GM12878 (cell line): Measurements from ENCODE around the gene LRP5. TPM values are rescaled to one million over a fixed set of nuclear protein-coding genes. Genes with fewer than 3 reads are reported as not detected.

Experiments
- ATAC-seq: fragments of 200-7000 bp; cut with Tn5 transposase; 3 replicates; pipeline ENCODE4 v1.9.1; 2020; ENCODE audit warnings: mild to moderate bottlenecking, moderate library complexity
- BruUV-seq: library from RNA; stranded (reverse); fragments of 400-500 nt; replicated peaks from 2 replicates; lab custom pipeline; 2021; lab: Mats Ljungman, UMichigan
- CTCF ChIA-PET: fragments of 300-600 bp; sonication (Branson Sonifier 250); formaldehyde crosslinking; extraction: SDS; loops from one replicate; lab custom pipeline; 2021; ENCODE audit warnings: inconsistent platforms; lab: Yijun Ruan, JAX
- POLR2A ChIA-PET: fragments of 350-600 bp; formaldehyde crosslinking; extraction: SDS; loops from one replicate; lab custom pipeline; 2021; ENCODE audit warnings: inconsistent platforms; lab: Charles Lee
- RAD21 ChIA-PET: fragments of 300-600 bp; sonication (Branson Sonifier 250); formaldehyde crosslinking; loops from one replicate; lab custom pipeline; 2023; ENCODE audit warnings: antibody characterized with exemption; ENCODE audit not compliant: unreplicated experiment; lab: Charles Lee
- SMC1A ChIA-PET: fragments of 300-600 bp; sonication (Branson Sonifier 250); formaldehyde crosslinking; loops from one replicate; lab custom pipeline; 2023; ENCODE audit not compliant: unreplicated experiment, uncharacterized antibody; lab: Charles Lee
- DNase-seq: peaks from one replicate; pipeline ENCODE4 v3.0.0-alpha.2; 2011; ENCODE audit warnings: low read depth, low spot score
- FAIRE-seq: peaks from 3 replicates; lab custom pipeline; 2011; peaks lifted over from hg19 to GRCh38; lab: Jason Lieb, UNC
- H2AFZ ChIP-seq: 2 replicates; pipeline ENCODE4 v1.6.0; 2011; ENCODE audit warnings: low read depth, low read length, control low read depth; ENCODE audit not compliant: control insufficient read depth
- H3K27ac ChIP-seq: 2 replicates; pipeline ENCODE4 v1.5.1; 2011; ENCODE audit warnings: control low read depth; ENCODE audit not compliant: control insufficient read depth, insufficient read depth
- H3K27me3 ChIP-seq, 2 experiments: replicated peaks in 1 of 2; 2 replicates each; pipeline versions ENCODE4 v1.6.0 to v1.6.1; 2011; ENCODE audit warnings: low read length in 1 of 2; ENCODE audit not compliant: control insufficient read depth in 2 of 2, insufficient read depth in 2 of 2
- H3K36me3 ChIP-seq, 2 experiments: 2 replicates each; pipeline ENCODE4 v1.5.1; 2011; ENCODE audit warnings: low read length in 1 of 2; ENCODE audit not compliant: control insufficient read depth in 2 of 2, insufficient read depth in 2 of 2
- H3K4me1 ChIP-seq: 2 replicates; pipeline ENCODE4 v1.6.1; 2011; ENCODE audit warnings: mild to moderate bottlenecking, low read length, moderate library complexity, mixed read lengths; ENCODE audit not compliant: control insufficient read depth, insufficient read depth
- H3K4me2 ChIP-seq: 2 replicates; pipeline ENCODE4 v1.6.0; 2011; ENCODE audit warnings: control low read depth; ENCODE audit not compliant: control insufficient read depth, insufficient read depth
- H3K4me3 ChIP-seq: fragments of 200-600 bp; sonication (generic); 2 replicates; pipeline ENCODE4 v1.5.1; 2016
- H3K79me2 ChIP-seq: 2 replicates; pipeline ENCODE4 v1.6.0; 2011; ENCODE audit warnings: low read length; ENCODE audit not compliant: control insufficient read depth, insufficient read depth
- H3K9ac ChIP-seq: 2 replicates; pipeline ENCODE4 v1.8.0; 2011; ENCODE audit warnings: low read length, control low read depth, mixed read lengths; ENCODE audit not compliant: control insufficient read depth, insufficient read depth
- H3K9me3 ChIP-seq: replicated peaks from 3 replicates; pipeline ENCODE4 v1.5.1; 2011; ENCODE audit warnings: mild to moderate bottlenecking, low read length; ENCODE audit not compliant: control insufficient read depth, insufficient read depth
- H4K20me1 ChIP-seq: 2 replicates; pipeline ENCODE4 v1.6.0; 2011; ENCODE audit not compliant: control insufficient read depth, insufficient read depth
- CBX3 ChIP-seq: fragments of 200-600 bp; sonication (generic); IDR thresholded peaks from 2 replicates; pipeline ENCODE4 v1.6.1; 2016; ENCODE audit warnings: low read depth, borderline replicate concordance
- ESRRA ChIP-seq: IDR thresholded peaks from 2 replicates; pipeline ENCODE4 v1.6.1; 2012; ENCODE audit warnings: mild to moderate bottlenecking, low read length, improper control_type of control experiment
- KDM1A ChIP-seq: fragments of 200-600 bp; sonication (generic); IDR thresholded peaks from 2 replicates; pipeline ENCODE4 v1.6.1; 2016; ENCODE audit warnings: borderline replicate concordance
- MLLT1 ChIP-seq: fragments of 450-650 bp; IDR thresholded peaks from 2 replicates; pipeline ENCODE4 v1.6.1; 2016; ENCODE audit warnings: mild to moderate bottlenecking
- MYC ChIP-seq: IDR thresholded peaks from 2 replicates; pipeline ENCODE4 v1.6.1; 2011; ENCODE audit warnings: mild to moderate bottlenecking, low read length, moderate library complexity, inconsistent platforms; ENCODE audit not compliant: insufficient read depth, insufficient replicate concordance, insufficient read length, severe bottlenecking
- STAT3 ChIP-seq: IDR thresholded peaks from 2 replicates; pipeline ENCODE4 v1.6.1; 2011; ENCODE audit warnings: low read depth, low read length, improper control_type of control experiment
- USF2 ChIP-seq: IDR thresholded peaks from 2 replicates; pipeline ENCODE4 v1.6.1; 2011; ENCODE audit warnings: low read depth, low read length, improper control_type of control experiment, borderline replicate concordance
- ZBTB11 ChIP-seq: fragments of 450-650 bp; formaldehyde crosslinking; IDR thresholded peaks from 2 replicates; pipeline ENCODE4 v1.5.0; 2022; ENCODE audit warnings: mild to moderate bottlenecking, missing genetic modification characterization
- ZBTB4 ChIP-seq: fragments of 450-650 bp; formaldehyde crosslinking; IDR thresholded peaks from 2 replicates; pipeline ENCODE4 v1.4.0; 2022; ENCODE audit warnings: mild to moderate bottlenecking, moderate library complexity
- ZNF687 ChIP-seq: fragments of 450-650 bp; IDR thresholded peaks from 2 replicates; pipeline ENCODE4 v1.6.1; 2017; ENCODE audit warnings: mild to moderate bottlenecking, moderate library complexity
- WGBS: methylation state at CpG from one replicate; pipeline ENCODE4 v1.1.6; 2016; ENCODE audit warnings: low lambda C conversion rate; ENCODE audit not compliant: insufficient replicate concordance, insufficient coverage; ENCODE audit errors: missing lambda C conversion rate; 5-methylcytosine and 5-hydroxymethylcytosine counted together
- in situ Hi-C: fragments of 300-500 bp; cut with MboI; formaldehyde crosslinking; loops from 9 replicates; pipeline ENCODE4 v1.14.3; 2018; ENCODE audit warnings: mixed read lengths
- intact Hi-C: fragments of 100-400 bp; cut with micrococcal nuclease; formaldehyde crosslinking; loops from one replicate; pipeline ENCODE4 v1.14.2; 2022; ENCODE audit not compliant: unreplicated experiment
- polyA plus RNA-seq, 11 experiments: library from polyadenylated mRNA; depleted of rRNA in 4 of 11; unstranded in 6 of 11; stranded (reverse) in 5 of 11; fragments of >200 nt; fragmentation: Nextera tagmentation in 4 of 11; fragmentation: Illumina TruSeq in 1 of 11; extraction: Ambion mirVana in 4 of 11; extraction: Trizol in 1 of 11; gene quantifications; 1 replicate in 1 of 11; 2 replicates in 10 of 11; pipeline versions ENCODE4 v1.2.1 to v1.2.3, GENCODE V29; 2011 to 2016; ENCODE audit warnings: inconsistent platforms in 2 of 11, missing spikeins in 2 of 11, low read depth in 1 of 11
- total RNA-seq, 4 experiments: library from RNA; depleted of rRNA in 3 of 4; stranded (reverse); fragments of >200 nt in 3 of 4; fragmentation: Illumina TruSeq in 1 of 4; extraction: Trizol in 1 of 4; gene quantifications; 2 replicates each; pipeline versions ENCODE4 v1.2.1 to v1.2.3, GENCODE V29; 2013 to 2021

The LRP5 gene
- total and polyA plus RNA-seq, 10 of the 15 experiments (the other 5 are each of a cell fraction or from before 2014, with no cell fraction given), result 0.37 to 34.0 (median 6.6) TPM

- ATAC-seq (no peak), FAIRE-seq (no peak), DNase-seq (no peak)
- intact Hi-C loops (no loop called here), in situ Hi-C loops (no loop called here)
- Histone ChIP-seq H2AFZ (no peak overlapping the region), H3K36me3 (no peaks in the 10 kb centered on the region; a peak in 3 of 4 replicates), H4K20me1 (no peaks in the 10 kb centered on the region), H3K79me2 (peaks cover 2% of the 10 kb centered on the region), H3K4me1 (no peaks in the 10 kb centered on the region), H3K9ac (no peak overlapping the region), H3K9me3 (peaks cover 4% of the 10 kb centered on the region; the same call in 2 of the 3 replicates), H3K4me2 (no peak overlapping the region), H3K27ac (no peak overlapping the region), H3K27me3 (no peaks in the 10 kb centered on the region), H3K4me3 (no peak overlapping the region)
- ChIA-PET SMC1A (no interaction called here), CTCF (no interaction called here), RAD21 (no interaction called here), POLR2A (interaction anchor here (0.6 kb wide), 1 partner anchor 14 kb away, joined by 6 read pairs; no protein-coding TSS in a partner anchor)
- 18% methylated on average over 2 of the region's 2 CpGs for WGBS
- BruUV-seq, result no TSS peak
- TF ChIP-seq MLLT1 (no peak), USF2 (no peak), KDM1A (no peak), ZBTB4 (CRISPR knock-in tag) (no peak), MYC (no peak), CBX3 (no peak), STAT3 (no peak), ZNF687 (no peak), ZBTB11 (CRISPR knock-in tag) (no peak), ESRRA (no peak)
These were observed 34.0 kb downstream of the LRP5 start for GRCh38 chr11:68346462-68346790.
